Femur (tissue), 1 donor: ENCODE results near the gene MANSC4.

ENCODE experiments used
- DNase-seq: peaks from one replicate; pipeline ENCODE4 v3.0.0-alpha.2; 2017

Gene MANSC4

GRCh38 chr12:27797301-27798025 lies 17.4 kb upstream of the MANSC4 start:
- DNase-seq = no peak

DNA sequence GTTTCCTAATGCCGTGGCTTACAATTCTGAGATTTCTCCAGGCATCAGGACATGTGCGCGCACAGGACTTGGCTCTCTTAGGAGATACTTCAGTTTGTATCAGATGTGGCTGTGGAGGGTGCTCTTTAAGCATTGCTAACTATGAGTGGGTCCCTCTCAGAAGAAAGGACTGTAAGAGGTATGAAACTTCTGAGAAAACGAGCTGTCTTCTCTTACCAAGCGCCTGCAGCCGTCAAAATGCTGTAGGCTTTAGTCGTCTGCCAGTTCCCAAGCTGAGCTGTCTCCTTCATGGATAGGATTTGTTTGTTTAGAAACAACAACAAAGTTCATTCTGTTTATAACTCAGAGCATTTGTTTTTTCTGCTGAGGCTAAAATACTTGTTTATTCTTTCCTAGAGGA lies 16.1 kb upstream of the MANSC4 start:
- no peak for DNase-seq

DNA sequence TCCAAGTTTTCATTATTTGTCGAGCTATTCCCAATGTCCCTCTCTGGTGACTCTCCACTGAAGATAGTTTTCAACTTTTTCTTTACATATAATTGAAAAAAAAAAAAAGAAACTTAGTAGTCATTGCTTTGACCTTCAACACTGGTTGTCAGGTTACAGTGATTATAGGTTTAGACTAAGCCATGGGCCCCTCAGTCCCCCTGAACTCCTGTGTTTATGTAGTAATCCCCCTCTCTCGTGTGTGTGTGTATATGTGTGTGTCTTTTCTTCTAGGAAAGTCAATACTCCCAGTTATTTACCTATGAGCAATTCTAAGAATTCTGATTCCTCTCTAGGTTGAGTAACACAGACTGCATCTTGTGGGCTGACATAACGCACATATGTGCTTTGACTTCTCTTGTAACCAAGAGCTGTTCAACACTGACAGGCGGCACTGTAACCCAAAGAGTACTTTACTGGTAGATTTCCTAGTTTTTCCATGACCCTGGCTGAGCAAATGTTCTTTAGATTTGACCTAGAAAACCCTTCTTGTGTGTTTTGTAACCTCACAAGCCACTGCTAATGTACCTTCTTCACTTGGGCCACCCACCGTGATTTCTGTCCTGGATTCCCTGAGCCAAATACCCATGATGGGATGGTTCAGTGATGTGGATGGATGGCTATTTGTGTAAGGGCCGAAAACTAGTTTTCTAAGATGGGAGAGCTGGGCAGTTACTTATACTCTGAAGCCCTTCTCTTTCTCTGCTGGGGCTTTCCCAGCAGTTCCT lies 15.0 kb upstream of the MANSC4 start:
- no peak for DNase-seq

DNA sequence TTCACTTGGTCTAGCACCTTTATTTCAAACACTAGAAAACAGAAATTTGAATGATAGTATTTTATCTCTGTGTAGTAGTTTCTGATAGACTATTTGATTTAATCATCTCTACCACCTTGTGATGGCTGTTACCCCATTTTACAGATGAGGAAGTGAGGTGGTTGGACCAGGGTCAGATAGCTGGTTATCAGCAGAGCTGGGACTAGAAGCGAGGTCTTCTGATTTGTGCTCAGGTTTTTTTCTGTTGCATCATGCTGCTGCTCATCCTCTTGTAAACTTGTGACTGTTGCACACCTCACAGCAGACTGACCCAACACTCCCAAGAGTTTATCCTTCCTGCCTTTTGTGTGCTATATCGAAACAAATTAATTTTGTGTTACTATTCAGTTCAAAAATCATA lies 10.1 kb upstream of the MANSC4 start:
- DNase-seq = no peak

DNA sequence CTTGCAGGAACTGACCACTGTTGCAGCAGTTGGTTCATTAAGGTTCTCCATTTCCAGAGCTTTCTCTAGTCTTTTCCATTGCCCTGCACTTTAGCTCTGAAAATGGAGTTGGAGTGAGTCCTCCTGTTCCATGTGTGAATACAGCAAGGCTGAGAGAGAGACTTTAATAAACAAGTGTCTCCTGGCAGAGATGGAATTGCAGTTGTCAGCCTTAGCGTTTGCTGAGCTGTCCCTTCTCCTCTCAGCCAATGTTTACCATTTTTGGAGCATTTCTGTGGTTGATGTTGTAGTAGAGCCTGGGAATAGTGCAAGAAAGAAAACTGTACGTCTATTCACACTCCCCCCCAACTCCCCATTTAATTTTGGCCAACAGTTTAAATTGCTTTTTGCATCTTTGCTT lies 7.5 kb upstream of the MANSC4 start:
- DNase-seq = no peak

DNA sequence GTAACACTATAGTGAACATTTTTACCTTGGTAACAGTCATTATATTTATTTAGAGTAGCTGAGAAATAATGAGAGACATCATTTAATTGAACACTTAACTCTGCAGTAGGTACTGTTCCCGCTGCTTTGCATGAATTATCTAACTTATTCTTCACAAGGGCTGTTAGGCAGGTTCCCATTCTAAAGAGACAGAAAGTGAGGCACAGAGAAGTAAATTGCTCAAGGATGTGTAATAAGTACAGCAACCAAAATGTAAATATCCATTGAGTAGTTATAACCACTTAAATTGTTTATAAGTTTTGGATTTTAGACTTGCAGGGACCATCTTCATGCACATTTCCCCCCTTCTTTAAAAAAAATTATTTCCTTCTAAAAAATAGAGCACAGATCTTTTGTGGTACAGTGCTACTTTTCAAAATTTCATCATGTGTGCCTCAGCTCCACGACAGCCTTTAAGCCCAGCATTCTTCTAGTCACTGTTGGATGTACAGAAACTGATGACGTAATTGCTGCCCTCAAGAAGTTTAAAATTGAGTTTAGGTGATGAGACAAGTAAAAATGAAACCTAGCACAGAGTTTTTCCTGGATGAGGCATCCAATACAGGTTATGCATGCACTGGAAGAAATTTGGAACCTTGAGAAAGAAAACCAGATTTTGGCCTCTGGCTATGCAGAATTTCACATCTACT lies 6.0 kb upstream of the MANSC4 start:
- DNase-seq = no peak

- DNase-seq = no peak
Measured at GRCh38 chr12:27782481-27782880, 2.4 kb upstream of the MANSC4 start.

- no peak for DNase-seq
Measured at GRCh38 chr12:27781680-27782079, 1.6 kb upstream of the MANSC4 start.

- DNase-seq = no peak
Measured at GRCh38 chr12:27780612-27781408, 774 bp upstream of the MANSC4 start.

DNA sequence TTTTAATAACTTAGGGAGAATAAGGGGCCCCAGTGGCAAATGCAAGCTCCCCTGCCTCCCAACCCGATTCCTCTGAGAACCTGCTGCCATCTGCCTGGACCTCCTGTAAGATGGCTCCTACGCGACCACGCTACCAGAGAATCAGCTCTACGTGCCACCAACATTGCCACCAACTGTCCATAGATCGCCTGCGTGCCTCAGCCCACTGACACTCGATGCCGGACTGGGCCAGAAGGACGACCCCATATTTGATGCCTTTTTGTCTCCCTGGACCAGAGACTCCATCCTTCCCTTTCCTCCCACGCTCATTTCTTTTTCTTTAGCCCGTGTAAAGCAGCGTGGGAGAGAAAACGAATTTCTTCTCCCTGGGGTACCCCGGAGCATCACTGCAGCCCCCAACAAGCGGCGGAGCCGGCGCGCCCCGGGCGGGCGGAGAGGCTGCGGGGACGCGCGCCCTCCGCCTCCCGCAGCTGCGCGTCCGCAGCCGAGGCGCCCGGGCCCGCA lies 568 bp downstream of the MANSC4 start:
- DNase-seq = peak; percentile 43

DNA sequence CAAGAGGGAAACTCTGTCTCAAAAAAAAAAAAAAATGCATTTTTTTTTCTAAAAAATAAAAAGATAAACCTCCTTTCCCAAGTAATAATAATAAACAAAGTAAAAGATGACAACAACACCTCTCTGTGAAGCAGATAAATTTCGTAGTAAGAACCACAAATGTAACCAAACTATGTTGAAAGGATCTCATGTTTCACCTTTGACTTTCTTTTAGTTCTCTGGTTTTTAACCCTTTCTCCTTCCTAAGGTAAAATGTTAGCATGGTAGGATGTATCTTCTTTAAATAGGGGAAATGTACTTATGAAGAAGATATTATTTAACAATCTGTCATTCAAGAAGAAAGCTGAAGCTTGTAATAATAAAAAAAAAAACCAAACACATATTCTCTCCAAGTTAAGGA lies 1.8 kb downstream of the MANSC4 start:
- DNase-seq = no peak

DNA sequence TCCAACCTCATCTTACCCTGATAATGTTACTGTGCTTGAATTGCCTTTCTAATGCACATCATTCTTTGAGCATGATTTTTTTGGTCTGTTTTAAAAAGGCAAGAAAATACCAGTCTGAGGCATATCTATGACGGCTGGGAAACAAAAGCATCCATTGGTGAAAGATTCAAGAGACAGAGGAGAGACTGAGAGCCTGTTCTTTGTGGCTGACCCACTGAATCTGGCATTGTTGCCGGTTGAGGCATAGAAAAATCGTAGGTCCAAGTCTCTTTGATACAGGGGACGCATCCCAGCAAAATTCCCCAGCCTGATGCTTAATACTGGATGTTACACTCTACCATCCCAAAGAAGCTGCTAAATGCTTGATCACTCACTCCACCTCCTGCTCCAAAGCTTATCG lies 2.9 kb downstream of the MANSC4 start:
- no peak for DNase-seq

DNA sequence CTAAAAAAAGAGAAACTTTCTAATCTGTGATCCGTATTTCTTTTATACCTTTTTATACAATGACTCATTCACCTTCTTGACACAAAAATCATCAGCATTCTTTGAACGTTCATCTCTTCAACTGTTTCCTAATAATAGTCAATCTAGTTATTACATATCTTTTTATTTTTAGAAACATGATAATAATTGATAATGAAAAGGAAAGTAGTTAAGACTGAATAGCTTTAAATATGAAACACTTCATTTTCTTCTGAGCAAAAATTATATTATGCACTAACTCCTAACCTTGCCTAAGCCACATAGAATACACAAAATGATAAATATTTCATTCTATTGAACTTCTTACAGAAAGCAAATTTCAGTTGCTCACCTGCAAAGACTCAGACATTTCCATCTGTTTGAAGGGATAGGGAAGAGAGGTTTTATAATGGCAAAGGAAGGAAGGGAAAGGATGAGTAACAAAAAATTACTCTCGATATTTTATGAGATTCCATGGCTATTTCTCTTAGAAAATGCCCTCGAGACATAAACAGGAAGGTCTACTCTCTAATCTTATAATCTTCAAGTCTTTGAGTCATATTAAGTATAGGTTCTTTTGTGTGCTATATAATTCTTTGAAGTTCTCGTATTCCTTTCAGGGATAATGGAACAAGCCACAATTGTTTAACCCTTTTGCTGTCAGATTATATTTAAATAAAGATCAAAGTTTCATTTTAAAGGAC lies 7.5 kb downstream of the MANSC4 start:
- DNase-seq = no peak

DNA sequence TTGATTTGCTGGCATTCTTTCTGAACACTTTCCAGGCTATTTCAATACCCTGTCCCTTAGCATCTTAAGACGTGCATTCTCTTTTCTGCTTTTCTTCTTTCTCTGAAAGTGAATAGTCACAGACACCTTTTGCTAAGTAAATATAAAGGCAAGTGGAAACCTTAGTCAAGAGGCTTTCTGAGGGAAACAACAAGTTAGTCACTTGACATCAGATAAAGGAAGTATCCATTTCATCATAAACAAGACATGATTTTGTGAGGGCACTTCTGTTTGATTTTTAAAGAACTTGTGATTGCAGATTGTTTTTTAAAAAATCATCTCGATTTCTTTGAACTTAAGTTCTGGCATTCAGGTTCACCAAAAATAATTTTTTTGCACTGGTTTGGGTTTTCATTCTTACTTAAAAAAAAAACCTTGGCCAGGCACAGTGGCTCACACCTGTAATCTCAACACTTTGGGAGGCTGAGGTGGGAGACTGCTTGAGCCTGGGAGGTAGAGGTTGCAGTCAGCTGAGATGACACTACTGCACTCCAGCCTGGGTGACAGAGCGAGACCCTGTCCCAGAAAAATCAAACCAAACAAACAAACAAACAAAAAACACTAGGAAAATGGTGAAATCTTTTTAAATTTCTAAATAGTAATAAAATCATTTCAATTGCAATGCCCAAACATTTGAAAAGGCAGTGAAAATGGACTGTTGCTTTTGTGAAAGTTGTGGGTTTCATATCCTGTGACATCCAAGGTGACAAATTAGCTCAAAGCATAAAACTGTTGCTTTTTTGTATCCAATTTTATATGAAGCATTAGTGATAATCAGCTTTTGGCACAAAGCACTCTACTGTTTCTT lies 8.3 kb downstream of the MANSC4 start:
- no peak for DNase-seq

GRCh38 chr12:27769142-27769673 lies 10.8 kb downstream of the MANSC4 start:
- no peak for DNase-seq

GRCh38 chr12:27766587-27766986 lies 13.4 kb downstream of the MANSC4 start:
- no peak for DNase-seq

- DNase-seq = no peak
Measured at GRCh38 chr12:27762757-27763156, 17.3 kb downstream of the MANSC4 start.

DNA sequence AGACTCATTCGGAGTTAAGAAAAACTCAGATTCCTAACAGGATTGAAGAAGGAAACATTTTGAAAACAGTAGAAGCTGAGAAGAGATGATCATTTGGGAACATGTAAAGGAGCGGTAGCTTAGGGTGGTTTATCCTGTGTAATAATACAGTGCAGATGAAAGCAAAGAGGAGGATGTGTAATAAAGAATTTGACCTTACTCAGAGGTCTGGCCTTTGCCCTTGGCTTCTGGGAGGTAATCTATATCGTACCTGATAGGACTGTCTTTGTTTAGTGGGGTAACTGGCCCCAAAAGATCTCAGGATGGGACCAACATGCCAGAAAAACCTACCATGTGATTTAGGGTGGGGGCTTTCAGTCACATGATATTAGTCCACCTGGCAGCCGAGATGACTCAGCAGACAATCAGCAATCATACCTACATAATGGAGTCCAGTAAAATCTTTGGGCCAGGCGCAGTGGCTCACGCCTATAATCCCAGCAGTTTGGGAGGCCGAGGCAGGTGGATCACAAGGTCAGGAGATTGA lies 23.3 kb downstream of the MANSC4 start:
- no peak for DNase-seq

DNA sequence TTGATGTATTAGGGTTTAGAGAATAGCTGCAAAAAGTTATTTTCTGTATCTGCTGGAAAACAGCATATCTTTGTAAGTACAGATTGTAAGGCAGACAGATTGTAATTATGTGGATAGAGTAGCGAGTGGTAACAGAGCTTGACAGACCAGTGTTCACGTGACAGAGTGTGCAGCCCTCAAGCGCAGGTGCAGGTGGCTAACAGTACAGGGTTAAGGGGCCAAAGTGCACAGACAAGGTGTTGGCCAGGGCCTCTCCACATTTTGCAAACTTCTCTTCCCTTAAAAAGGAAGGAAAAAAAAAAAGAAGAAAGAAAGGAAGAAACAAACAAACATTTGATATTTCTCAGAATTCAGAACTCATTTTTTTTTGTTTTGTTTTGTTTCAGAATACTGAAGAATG lies 25.2 kb downstream of the MANSC4 start:
- no peak for DNase-seq

GRCh38 chr12:27751386-27752047 lies 28.5 kb downstream of the MANSC4 start:
- no peak for DNase-seq
